Stimulated activated naive CD8-positive, alpha-beta T cell treated with anti-CD3 and anti-CD28 coated beads, Interleukin-15, Interleukin-2, amounts not matched to agents 100 ng/mL and 50 ng/mL, for 24 hours (primary cell): ENCODE data around the gene AHRR.
A peak's percentile ranks its signal among the peaks of the same experiment; 100 is the strongest.
"Not testable (repeated sequence)": the region's sequence is repeated elsewhere in the genome, so short reads cannot be mapped to it uniquely, and the experiment has no call there.

ENCODE experiments used
- H3K27ac Mint-ChIP-seq: one replicate; pipeline ENCODE4 v1.8.0; 2021; ENCODE audit warnings: mild to moderate bottlenecking, mixed read lengths
- H3K27me3 Mint-ChIP-seq: one replicate; pipeline ENCODE4 v1.8.0; 2021; ENCODE audit warnings: mixed read lengths
- H3K36me3 Mint-ChIP-seq: one replicate; pipeline ENCODE4 v1.8.0; 2021; ENCODE audit warnings: low read depth, mixed read lengths
- H3K4me1 Mint-ChIP-seq: one replicate; pipeline ENCODE4 v1.8.0; 2021; ENCODE audit warnings: low read depth, mixed read lengths
- H3K4me3 Mint-ChIP-seq: one replicate; pipeline ENCODE4 v1.8.0; 2021; ENCODE audit warnings: mild to moderate bottlenecking, mixed read lengths
- H3K9me3 Mint-ChIP-seq: one replicate; pipeline ENCODE4 v1.8.0; 2021; ENCODE audit warnings: mixed read lengths

The AHRR gene

DNA sequence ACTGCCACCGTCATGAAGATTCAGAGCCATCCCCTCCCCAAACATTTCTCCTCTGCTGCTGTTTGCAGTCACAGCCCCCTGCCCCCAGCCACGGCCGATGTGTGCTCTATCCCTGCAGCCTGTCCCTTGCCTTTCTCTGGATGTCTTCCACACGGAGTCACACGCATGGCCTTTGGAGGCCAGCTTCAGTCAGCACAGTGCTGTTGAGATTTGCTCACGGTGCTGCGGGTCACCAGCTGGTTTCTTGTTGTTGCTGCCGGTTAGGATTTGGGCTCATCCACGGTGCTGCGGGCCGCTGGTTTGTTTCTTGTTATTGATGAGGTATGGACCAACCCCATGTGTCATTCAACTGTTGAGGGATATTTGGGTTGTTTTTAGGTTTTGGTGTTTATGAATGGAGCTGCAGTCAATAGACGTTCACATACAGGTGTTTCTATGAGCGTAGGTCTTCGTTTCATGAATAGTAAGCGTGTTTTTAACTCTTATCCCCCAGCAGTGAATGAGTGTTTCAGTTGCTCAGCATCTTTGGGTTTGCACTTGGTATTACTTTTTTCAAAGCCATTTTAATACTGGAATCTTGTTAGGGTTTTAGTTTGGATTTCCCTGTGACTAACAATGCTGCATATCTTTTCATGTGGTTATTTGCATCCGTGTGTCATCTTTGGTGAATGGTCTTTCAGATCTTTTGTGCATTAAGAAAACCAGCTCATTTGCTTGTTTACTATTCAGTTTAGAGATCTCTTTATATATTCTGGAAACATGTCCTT lies 57.6 kb downstream of the AHRR start:
- peak overlapping the region; percentile 66 for H3K4me3 Mint-ChIP-seq
- peaks cover 95% of the 10 kb centered on the region for H3K4me1 Mint-ChIP-seq
- H3K9me3 Mint-ChIP-seq, result peaks cover 13% of the 10 kb centered on the region
- H3K27me3 Mint-ChIP-seq, result no peaks in the 10 kb centered on the region
- peaks cover 36% of the 10 kb centered on the region for H3K36me3 Mint-ChIP-seq
- H3K27ac Mint-ChIP-seq, result peak overlapping the region; percentile 97

- H3K36me3 Mint-ChIP-seq, result peaks cover 52% of the 10 kb centered on the region
- peaks cover 19% of the 10 kb centered on the region for H3K9me3 Mint-ChIP-seq
- H3K4me1 Mint-ChIP-seq, result peaks cover 82% of the 10 kb centered on the region
- no peak overlapping the region for H3K4me3 Mint-ChIP-seq
- H3K27me3 Mint-ChIP-seq, result no peaks in the 10 kb centered on the region
- H3K27ac Mint-ChIP-seq, result peak overlapping the region; percentile 10
Observed at GRCh38 chr5:380701-381309, 59.3 kb downstream of the AHRR start.

DNA sequence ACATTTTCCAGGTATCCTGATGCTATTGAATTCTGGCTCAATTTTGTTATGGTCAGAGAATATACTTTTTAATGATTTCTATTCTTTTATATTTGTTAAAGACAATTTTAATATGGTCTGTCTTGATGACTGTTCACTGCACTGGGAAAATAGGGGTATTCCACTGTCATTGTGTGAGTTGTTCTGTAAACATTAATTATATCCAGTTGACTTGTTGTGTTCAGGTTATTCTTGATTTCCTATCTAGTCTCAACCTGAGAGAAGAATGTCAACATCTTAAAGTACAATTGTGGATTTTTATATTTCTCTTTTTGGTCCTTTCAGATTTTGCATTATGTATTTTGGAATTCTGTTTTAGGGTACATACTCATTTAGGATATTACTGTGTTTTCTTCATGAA lies 61.6 kb downstream of the AHRR start:
- peaks cover 23% of the 10 kb centered on the region for H3K9me3 Mint-ChIP-seq
- peaks cover 64% of the 10 kb centered on the region for H3K36me3 Mint-ChIP-seq
- H3K4me1 Mint-ChIP-seq, result peaks cover 60% of the 10 kb centered on the region
- no peak overlapping the region for H3K27ac Mint-ChIP-seq
- no peak overlapping the region for H3K4me3 Mint-ChIP-seq
- H3K27me3 Mint-ChIP-seq, result no peaks in the 10 kb centered on the region

DNA sequence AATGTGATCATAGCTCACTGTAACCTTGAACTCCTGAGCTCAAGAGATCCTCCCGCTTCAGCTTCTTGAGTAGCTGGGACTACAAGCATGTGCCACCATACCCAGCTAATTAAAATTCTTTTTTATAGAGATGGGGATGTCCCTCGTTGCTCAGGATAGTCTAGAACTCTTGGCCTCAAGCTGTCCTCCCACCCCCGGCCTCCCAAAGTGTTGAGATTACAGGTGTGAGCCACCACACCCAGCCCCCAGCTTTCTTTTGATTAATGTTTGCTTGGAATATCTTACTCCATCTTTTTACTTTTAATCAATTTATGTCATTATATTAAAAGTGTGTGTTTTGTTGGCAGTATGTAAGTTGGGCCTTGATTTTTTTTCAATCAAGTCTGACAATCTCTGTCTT lies 62.1 kb downstream of the AHRR start:
- peaks cover 23% of the 10 kb centered on the region for H3K9me3 Mint-ChIP-seq
- H3K4me3 Mint-ChIP-seq, result no peak overlapping the region
- H3K4me1 Mint-ChIP-seq, result peaks cover 54% of the 10 kb centered on the region
- H3K36me3 Mint-ChIP-seq, result peaks cover 64% of the 10 kb centered on the region
- peak overlapping the region; percentile 3 for H3K27ac Mint-ChIP-seq
- H3K27me3 Mint-ChIP-seq, result no peaks in the 10 kb centered on the region

DNA sequence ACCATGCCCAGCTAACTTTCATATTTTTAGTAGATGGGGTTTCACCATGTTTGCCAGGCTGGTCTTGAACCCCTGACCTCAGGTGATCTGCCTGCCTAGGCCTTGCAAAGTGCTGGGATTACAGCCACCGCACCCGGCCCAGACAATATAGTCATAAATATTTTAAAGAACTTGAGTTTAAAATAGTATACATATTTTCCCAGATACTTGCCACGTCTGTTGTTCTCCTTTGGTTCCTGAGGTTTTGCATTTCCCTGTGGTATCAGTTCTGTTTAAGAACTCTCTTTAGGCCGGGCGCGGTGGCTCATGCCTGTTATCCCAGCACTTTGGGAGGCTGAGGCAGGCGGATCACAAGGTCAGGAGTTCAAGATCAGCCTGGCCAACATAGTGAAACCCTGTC lies 63.1 kb downstream of the AHRR start:
- peaks cover 45% of the 10 kb centered on the region for H3K4me1 Mint-ChIP-seq
- not testable (repeated sequence) for H3K27me3 Mint-ChIP-seq, H3K4me3 Mint-ChIP-seq, H3K27ac Mint-ChIP-seq
- peaks cover 23% of the 10 kb centered on the region for H3K9me3 Mint-ChIP-seq
- peaks cover 64% of the 10 kb centered on the region for H3K36me3 Mint-ChIP-seq

DNA sequence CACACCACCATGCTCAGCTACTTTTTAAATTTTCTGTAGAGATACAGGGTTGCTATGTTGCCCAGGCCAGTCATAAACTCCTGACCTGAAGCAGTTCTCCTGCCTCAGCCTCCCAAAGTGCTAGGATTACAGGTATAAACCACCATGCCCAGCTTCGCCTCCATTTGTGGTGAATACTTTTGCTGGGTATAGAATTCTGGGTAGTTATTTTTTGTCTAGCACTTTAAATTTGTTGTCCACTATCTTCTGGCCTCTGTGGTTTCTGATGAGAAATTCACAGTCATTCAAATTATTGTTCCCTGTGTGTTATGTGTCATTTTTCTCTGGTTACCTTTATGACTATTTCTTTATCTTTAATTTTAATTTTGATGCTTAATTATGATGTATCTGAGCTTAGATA lies 63.8 kb downstream of the AHRR start:
- Mint-ChIP-seq H3K36me3 (peaks cover 68% of the 10 kb centered on the region), H3K9me3 (peaks cover 23% of the 10 kb centered on the region), H3K4me1 (peaks cover 43% of the 10 kb centered on the region), H3K27ac (no peak overlapping the region), H3K27me3 (no peaks in the 10 kb centered on the region), H3K4me3 (no peak overlapping the region)

- Mint-ChIP-seq H3K27ac (no peak overlapping the region), H3K36me3 (peaks cover 61% of the 10 kb centered on the region)
Observed at GRCh38 chr5:386432-387341, 65.2 kb downstream of the AHRR start.

DNA sequence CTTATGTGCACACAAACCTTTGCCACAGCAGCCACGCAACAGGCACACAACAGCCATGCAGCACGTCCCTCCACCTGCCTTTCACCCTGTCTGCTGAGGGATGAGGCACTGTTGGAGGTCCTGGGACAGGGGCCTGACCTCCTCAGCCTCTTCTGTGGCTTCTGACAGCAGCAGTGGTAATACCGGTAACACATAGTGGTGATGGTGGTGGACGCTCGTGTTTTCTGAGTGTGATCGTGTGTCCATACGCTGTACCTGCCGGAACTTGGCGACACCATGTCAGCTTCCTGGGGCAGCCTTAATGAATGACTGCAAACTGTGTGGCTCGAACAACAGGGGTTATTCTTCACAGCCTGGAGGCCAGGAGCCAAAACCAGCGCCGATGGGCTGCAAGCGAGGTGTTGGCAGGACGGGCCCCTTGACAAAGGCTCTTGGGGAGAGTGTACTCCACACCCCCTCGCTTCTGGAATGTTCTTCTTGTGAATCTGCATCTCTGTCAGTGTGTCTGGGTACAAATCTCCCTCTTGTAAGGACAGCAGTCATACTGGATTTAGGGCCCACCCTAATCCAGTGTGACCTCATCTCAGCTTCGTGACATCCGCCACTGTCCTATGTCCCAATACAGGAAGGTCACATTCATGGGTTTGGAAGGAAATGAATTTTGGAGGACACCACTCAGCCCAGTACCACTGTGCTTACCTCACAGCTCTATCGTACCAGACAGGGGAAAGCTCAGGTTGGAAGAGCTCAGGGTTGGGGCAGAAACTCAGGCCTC lies 66.2 kb downstream of the AHRR start:
- Mint-ChIP-seq H3K4me1 (peaks cover 35% of the 10 kb centered on the region), H3K27me3 (no peaks in the 10 kb centered on the region), H3K36me3 (peaks cover 51% of the 10 kb centered on the region), H3K9me3 (peaks cover 14% of the 10 kb centered on the region), H3K4me3 (no peak overlapping the region), H3K27ac (no peak overlapping the region)

More at GRCh38 chr5:386432-387341, 65.2 kb downstream of the AHRR start:
- Mint-ChIP-seq H3K27me3 (no peaks in the 10 kb centered on the region), H3K4me3 (no peak overlapping the region), H3K9me3 (peaks cover 23% of the 10 kb centered on the region), H3K4me1 (peaks cover 40% of the 10 kb centered on the region)

DNA sequence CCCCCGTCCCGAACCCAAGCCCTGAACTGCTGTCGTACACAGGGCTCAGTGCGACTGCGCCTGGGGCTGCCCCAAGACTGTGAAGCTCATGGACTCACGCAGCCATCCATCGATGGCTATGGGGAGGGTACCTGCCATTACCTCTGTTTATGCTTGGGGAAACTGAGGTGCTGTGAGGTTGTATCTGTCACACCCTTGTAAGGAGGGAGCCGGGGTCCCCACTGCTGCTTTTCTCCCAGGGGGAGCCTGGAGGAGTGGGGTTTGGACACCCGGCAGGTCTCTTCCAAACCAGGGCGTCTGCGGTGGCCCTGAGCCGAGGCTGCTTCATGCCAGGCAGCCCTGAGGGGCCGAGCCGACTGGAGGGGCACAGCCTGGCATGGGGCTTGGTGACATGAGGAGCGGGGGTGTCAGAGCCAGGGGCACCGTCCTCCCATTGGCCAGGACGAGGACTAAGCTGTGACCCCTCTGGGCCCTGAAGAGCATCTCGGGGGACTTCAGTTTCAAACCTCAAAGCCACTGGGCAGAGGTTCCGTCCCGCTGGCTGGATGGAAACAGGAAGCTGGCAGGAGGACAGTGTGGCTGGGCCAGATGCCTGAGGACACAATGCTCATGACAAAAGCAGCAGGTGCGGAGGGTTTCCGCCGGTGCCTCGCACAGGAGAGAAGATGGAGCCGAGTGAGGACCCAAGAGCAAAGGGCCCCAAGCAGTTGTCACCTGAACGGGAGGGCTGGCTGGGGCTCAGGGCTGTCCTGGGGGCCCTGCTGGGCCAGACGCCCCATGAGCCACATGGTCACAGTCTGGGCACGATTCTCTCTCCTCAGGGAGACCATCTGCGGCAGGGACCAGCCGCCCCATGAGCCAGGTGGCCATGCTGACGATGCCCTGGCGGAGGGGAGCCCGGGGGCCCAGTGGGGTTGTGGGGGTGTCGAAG lies 67.0 kb downstream of the AHRR start:
- peaks cover 10% of the 10 kb centered on the region for H3K9me3 Mint-ChIP-seq
- H3K27me3 Mint-ChIP-seq, result no peaks in the 10 kb centered on the region
- H3K4me3 Mint-ChIP-seq, result no peak overlapping the region
- H3K27ac Mint-ChIP-seq, result no peak overlapping the region
- peaks cover 38% of the 10 kb centered on the region for H3K4me1 Mint-ChIP-seq
- H3K36me3 Mint-ChIP-seq, result peaks cover 50% of the 10 kb centered on the region

DNA sequence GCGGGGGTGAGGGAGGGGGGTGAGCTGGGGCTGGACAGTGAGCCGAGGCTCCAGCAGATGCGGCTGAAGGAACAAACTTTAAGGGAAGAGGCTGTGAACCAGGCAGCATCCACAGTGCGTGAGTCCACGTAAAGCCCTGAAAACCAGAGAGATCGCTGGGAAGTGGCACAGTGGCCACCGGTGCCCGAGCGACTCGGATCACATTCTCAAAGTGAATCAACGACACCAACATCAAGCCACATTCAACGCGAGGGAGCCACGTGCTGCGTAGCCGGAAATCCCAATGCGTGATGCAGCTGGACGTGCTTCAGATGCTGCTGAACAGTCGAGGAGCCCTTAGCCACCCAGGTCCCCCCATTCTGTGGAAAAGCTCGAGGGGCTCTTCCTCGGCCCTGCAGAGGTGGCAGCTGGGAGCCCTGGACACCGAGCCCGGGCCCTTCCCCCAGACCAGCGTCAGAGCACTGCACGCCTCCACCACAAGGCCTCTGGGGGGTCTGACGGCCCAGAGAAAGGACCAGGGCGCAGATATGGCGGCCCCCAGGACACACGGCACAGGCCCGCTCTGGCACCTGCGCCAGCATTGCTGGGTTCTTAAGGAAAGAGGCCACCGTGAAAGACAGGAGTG lies 67.8 kb downstream of the AHRR start:
- Mint-ChIP-seq H3K27me3 (no peaks in the 10 kb centered on the region), H3K4me3 (no peak overlapping the region), H3K36me3 (peaks cover 42% of the 10 kb centered on the region), H3K4me1 (peaks cover 37% of the 10 kb centered on the region), H3K27ac (no peak overlapping the region), H3K9me3 (peaks cover 10% of the 10 kb centered on the region)

DNA sequence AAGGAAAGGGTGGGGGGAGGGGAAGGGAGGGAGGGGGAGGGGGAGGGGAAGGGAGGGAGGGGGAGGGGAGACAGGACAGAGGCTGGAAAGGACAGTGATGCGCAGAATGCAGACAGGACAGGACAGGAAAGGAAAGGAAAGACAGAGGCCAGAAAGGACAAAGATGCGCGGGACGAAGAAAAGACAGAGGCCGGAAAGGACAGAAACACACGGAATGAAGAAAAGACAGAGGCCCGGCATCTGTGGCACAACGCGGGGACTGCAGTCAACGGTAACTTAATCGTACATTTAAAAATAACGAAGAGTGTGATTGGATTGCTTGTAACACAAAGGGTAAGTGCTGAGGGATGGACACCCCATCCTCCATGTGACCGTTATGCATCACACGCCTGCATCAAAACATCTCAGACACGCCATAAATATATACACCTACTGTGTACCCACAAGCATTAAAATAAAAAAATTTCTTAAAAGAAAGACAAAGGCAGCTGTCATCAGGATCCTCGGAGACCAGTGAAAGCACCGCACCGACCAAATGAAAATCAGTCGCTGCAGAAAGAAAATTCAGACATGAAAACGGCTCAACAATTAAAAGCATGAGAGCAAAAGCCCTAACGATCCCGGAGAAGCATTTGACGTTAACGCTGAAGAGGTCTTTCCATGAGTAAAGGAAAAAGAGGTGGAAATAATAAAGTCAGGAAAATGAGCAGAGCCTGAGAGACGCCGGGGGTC lies 68.5 kb downstream of the AHRR start:
- Mint-ChIP-seq H3K4me3 (peak overlapping the region; percentile 23), H3K36me3 (peaks cover 35% of the 10 kb centered on the region), H3K9me3 (peaks cover 10% of the 10 kb centered on the region), H3K4me1 (peaks cover 37% of the 10 kb centered on the region), H3K27me3 (no peaks in the 10 kb centered on the region), H3K27ac (no peak overlapping the region)

DNA sequence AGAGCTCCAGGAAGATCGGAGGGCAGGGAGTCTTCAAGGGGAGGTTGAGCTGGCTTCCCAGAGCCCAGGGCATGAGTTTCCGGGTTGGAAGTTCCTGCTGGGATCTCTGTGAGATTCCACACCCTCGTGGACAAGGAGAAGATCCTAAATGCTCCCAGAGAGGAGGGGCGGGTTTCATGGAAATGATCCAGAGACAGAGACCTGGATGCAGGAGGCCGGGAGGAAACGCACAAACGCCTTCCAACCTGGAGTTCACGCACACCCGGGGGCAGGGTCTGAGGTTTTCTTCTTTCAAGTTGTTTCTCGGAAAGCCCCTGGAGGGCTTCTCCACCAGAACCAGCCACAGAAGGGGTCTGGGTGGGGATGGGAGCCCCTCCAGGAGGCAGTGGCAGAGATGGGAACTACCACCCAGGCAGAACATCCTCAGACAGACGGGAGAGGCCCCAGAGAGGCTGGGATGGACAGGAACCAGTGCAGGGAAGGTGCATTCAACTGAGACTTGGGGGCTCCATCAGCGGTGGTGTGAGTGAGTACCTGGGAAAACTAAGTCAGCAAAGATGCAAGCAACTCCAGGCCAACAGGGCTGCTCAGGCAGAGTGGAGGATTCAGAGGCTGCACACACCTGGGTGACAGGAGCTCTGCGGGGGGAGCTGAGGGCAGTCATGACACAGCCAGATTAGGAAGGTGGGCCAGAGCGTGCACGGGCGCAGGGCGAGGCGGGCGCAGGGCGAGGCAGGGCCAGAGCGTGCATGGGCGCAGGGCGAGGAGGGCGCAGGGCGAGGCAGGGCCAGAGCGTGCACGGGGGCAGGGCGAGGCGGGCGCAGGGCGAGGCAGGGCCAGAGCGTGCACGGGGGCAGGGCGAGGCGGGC lies 69.3 kb downstream of the AHRR start:
- Mint-ChIP-seq H3K27me3 (no peaks in the 10 kb centered on the region), H3K4me1 (peaks cover 34% of the 10 kb centered on the region), H3K9me3 (peaks cover 4% of the 10 kb centered on the region), H3K36me3 (peaks cover 27% of the 10 kb centered on the region), H3K27ac (no peak overlapping the region), H3K4me3 (no peak overlapping the region)
